ENCODE measurements around the gene PTPRN2.

DNA sequence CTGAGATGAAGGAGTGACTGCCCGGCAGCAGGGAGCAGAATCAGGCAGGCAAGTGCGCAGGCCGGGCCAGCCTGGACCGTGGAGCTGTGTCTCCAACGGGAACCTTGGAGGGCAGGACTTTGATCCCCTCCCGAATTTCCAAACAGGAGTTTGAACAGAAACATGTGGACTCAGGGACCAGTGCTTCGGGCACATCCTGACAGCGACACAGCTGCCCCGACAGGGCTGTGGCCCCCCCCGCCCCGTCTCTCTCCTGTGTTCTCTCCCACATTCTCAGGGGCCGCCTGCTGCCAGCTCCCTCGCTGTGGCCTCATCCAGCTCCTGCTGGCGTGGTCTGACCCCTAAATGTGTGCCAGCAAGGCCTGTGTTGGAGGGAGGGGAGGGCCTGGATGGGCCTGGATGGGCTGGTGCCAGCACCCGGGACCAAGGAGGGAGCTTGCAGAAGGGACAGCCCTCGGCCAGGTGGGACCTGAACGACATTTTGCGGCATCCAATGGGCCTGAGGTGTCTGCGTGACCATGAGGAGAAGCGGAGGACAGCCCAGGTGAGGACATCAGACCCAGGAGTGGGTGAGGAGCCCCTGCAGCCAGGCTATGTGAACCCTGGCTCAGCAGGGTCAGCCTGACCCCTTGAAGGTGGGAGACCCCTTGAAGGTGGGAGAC lies 1027.9 kb downstream of the PTPRN2 start:
- TF ChIP-seq EZH2 (IDR thresholded peaks at IDR 0.05; ENCODE audit: low read depth): 0 out of 2 replicates have a peak, but pooled peaks have one; percentile 28
- TF ChIP-seq, protein P1, sequence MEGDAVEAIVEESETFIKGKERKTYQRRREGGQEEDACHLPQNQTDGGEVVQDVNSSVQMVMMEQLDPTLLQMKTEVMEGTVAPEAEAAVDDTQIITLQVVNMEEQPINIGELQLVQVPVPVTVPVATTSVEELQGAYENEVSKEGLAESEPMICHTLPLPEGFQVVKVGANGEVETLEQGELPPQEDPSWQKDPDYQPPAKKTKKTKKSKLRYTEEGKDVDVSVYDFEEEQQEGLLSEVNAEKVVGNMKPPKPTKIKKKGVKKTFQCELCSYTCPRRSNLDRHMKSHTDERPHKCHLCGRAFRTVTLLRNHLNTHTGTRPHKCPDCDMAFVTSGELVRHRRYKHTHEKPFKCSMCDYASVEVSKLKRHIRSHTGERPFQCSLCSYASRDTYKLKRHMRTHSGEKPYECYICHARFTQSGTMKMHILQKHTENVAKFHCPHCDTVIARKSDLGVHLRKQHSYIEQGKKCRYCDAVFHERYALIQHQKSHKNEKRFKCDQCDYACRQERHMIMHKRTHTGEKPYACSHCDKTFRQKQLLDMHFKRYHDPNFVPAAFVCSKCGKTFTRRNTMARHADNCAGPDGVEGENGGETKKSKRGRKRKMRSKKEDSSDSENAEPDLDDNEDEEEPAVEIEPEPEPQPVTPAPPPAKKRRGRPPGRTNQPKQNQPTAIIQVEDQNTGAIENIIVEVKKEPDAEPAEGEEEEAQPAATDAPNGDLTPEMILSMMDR (conservative IDR thresholded peaks at IDR 0.05): no peak

All from PC-9 (cell line).